Measurements from ENCODE around the gene FNDC5. TPM values are rescaled to one million over a fixed set of nuclear protein-coding genes. Genes with fewer than 3 reads are reported as not detected.

The FNDC5 gene
- total RNA-seq, 1 experiment from 2014 or later, result 4.5 TPM

- Histone ChIP-seq H3K9me3 (ENCODE audit: control insufficient read depth, low read depth, low read length) (no peaks in the 10 kb centered on the region), H4K5ac (ENCODE audit: insufficient read length, low read depth, low read length) (no peak overlapping the region), H3K56ac (ENCODE audit: insufficient read length, low read depth, low read length) (no peak overlapping the region), H2BK12ac (ENCODE audit: insufficient read length, low read depth, low read length) (no peak overlapping the region), H3T11ph (ENCODE audit: low read length) (no peak overlapping the region), H3K23me2 (ENCODE audit: insufficient read length, low read depth, low read length, poor library complexity, severe bottlenecking) (no peaks in the 10 kb centered on the region), H3K27ac (ENCODE audit: insufficient read length, low read depth, low read length) (no peak overlapping the region), H4K91ac (ENCODE audit: insufficient read length, low read depth, low read length) (no peak overlapping the region), H2BK20ac (ENCODE audit: low read depth, low read length, poor library complexity, severe bottlenecking) (no peak overlapping the region), H4K20me1 (ENCODE audit: control insufficient read depth, insufficient read depth, insufficient read length) (no peaks in the 10 kb centered on the region), H2BK5ac (ENCODE audit: insufficient read length, low read length) (no peak overlapping the region), H3K14ac (ENCODE audit: insufficient read depth, low read length) (no peak overlapping the region), H2AK5ac (ENCODE audit: insufficient read length, low read length) (no peak overlapping the region), H3K4me1 (ENCODE audit: insufficient read depth, low read length) (no peaks in the 10 kb centered on the region), H3K4ac (ENCODE audit: low read depth, low read length) (no peak overlapping the region), H4K8ac (replicated peaks; ENCODE audit: insufficient read length, low read depth, low read length) (no peak overlapping the region), H3K27me3 (ENCODE audit: insufficient read depth, low read length) (peaks cover 4% of the 10 kb centered on the region; the same call in 1 of the 2 replicates), H3K18ac (ENCODE audit: insufficient read length, low read depth, low read length) (no peak overlapping the region), H2BK15ac (ENCODE audit: low read depth, low read length) (no peak overlapping the region), H3K23ac (ENCODE audit: insufficient read length, low read depth, low read length) (no peak overlapping the region), H3K9ac (ENCODE audit: extremely low read depth, insufficient read length, low read length) (no peak overlapping the region), H3K79me2 (ENCODE audit: insufficient read depth, low read length) (no peaks in the 10 kb centered on the region), H3K4me2 (ENCODE audit: insufficient read depth, insufficient read length, low read length) (no peak overlapping the region), H2BK120ac (ENCODE audit: low read depth, low read length, poor library complexity, severe bottlenecking) (no peak overlapping the region), H3K79me1 (ENCODE audit: insufficient read depth, low read depth, low read length, poor library complexity, severe bottlenecking) (no peaks in the 10 kb centered on the region), H2AFZ (ENCODE audit: low read length) (no peak overlapping the region)
- H3K9me3 Mint-ChIP-seq, result no peaks in the 10 kb centered on the region
- peaks cover 8 to 26% (median 18%) of the 10 kb centered on the region in 3 experiments for H3K36me3 Mint-ChIP-seq (ENCODE audit: insufficient read depth in 1 of 3, low read depth in 3 of 3)
- no peak for DNase-seq
- peak overlapping the region in 1 of 3 experiments; percentile 59; a peak in 1 of 7 replicates for H3K27ac Mint-ChIP-seq
- no peak overlapping the region for H3K4me3 Mint-ChIP-seq
- TF ChIP-seq, protein P1, sequence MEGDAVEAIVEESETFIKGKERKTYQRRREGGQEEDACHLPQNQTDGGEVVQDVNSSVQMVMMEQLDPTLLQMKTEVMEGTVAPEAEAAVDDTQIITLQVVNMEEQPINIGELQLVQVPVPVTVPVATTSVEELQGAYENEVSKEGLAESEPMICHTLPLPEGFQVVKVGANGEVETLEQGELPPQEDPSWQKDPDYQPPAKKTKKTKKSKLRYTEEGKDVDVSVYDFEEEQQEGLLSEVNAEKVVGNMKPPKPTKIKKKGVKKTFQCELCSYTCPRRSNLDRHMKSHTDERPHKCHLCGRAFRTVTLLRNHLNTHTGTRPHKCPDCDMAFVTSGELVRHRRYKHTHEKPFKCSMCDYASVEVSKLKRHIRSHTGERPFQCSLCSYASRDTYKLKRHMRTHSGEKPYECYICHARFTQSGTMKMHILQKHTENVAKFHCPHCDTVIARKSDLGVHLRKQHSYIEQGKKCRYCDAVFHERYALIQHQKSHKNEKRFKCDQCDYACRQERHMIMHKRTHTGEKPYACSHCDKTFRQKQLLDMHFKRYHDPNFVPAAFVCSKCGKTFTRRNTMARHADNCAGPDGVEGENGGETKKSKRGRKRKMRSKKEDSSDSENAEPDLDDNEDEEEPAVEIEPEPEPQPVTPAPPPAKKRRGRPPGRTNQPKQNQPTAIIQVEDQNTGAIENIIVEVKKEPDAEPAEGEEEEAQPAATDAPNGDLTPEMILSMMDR (conservative IDR thresholded peaks at IDR 0.05), result no peak
- WGBS (ENCODE audit: extremely low coverage, insufficient read length, low lambda C conversion rate), result no CpG with 5 or more reads among the region's 8 CpGs
- H3K27me3 Mint-ChIP-seq (ENCODE audit: low read depth), result peaks cover 14% of the 10 kb centered on the region
- H3K4me1 Mint-ChIP-seq, result peaks cover 7 to 10% of the 10 kb centered on the region in 2 experiments
Observed at GRCh38 chr1:32864375-32865019, 6.2 kb downstream of the FNDC5 start.
